Right atrium auricular region (tissue), 2 donors: ENCODE data around the gene MYZAP. TPM values are rescaled to one million over a fixed set of nuclear protein-coding genes. Genes with fewer than 3 reads are reported as not detected.

Experiments used
- DNase-seq: peaks from one replicate; pipeline ENCODE4 v3.0.0-alpha.2; 2019; ENCODE audit warnings: low spot score
- H3K27ac ChIP-seq, 2 donors: fragments of 200-600 bp; sonication (generic); 1 replicate in 1 of 2; 2 replicates in 1 of 2; pipeline ENCODE4 v1.5.1; 2016 to 2019
- H3K27me3 ChIP-seq, 2 donors: fragments of 200-600 bp; sonication (generic); one replicate each; pipeline versions ENCODE4 v1.5.1 to v1.6.0; 2017 to 2019
- H3K36me3 ChIP-seq: fragments of 200-600 bp; sonication (generic); one replicate; pipeline ENCODE4 v1.5.1; 2016
- H3K4me1 ChIP-seq, 2 donors: fragments of 200-600 bp; sonication (generic); one replicate each; pipeline versions ENCODE4 v1.5.1 to v1.6.0; 2017 to 2019
- H3K4me3 ChIP-seq, 2 donors: fragments of 200-600 bp; sonication (generic); 1 replicate in 1 of 2; 2 replicates in 1 of 2; pipeline ENCODE4 v1.5.1; 2017 to 2019; ENCODE audit warnings: mild to moderate bottlenecking in 1 of 2, moderate library complexity in 1 of 2
- H3K9me3 ChIP-seq, 2 donors: fragments of 200-600 bp; sonication (generic); one replicate each; pipeline ENCODE4 v1.5.1; 2019
- CTCF ChIP-seq, 2 donors: fragments of 200-600 bp; sonication (generic); IDR thresholded peaks; one replicate each; pipeline ENCODE4 v1.5.1; 2019; ENCODE audit warnings: antibody characterized with exemption in 2 of 2
- total RNA-seq, 2 donors: library from RNA; depleted of rRNA; stranded (reverse); fragments of >200 nt; gene quantifications; one replicate each; pipeline ENCODE4 v1.1.0, GENCODE V29; 2016

MYZAP gene
- total RNA-seq, 2 donors from 2014 or later, result 305 to 491 TPM

- no peak for DNase-seq
- TF ChIP-seq CTCF (IDR thresholded peaks at IDR 0.05), result no peak
- no peaks in the 10 kb centered on the region for H3K9me3 ChIP-seq
Measured at GRCh38 chr15:57592836-57593420, 1.2 kb downstream of the MYZAP start.

GRCh38 chr15:57594479-57594878 is 2.8 kb downstream of the MYZAP start:
- peaks cover 0 to 54% of the 10 kb centered on the region in 2 donors for H3K4me1 ChIP-seq
- H3K27ac ChIP-seq, result peak overlapping the region; percentile 91 to 93
- peak overlapping the region; percentile 72 to 81 for H3K4me3 ChIP-seq
- no peaks in the 10 kb centered on the region for H3K9me3 ChIP-seq
- DNase-seq, result no peak
- peaks cover 12% of the 10 kb centered on the region for H3K36me3 ChIP-seq
- H3K27me3 ChIP-seq, result no peaks in the 10 kb centered on the region
- no peak for TF ChIP-seq CTCF (IDR thresholded peaks at IDR 0.05)

More at GRCh38 chr15:57592836-57593420, 1.2 kb downstream of the MYZAP start:
- Histone ChIP-seq H3K27ac (peak overlapping the region; percentile 91 to 93), H3K4me1 (peaks cover 0 to 49% of the 10 kb centered on the region in 2 donors), H3K36me3 (peaks cover 12% of the 10 kb centered on the region), H3K27me3 (no peaks in the 10 kb centered on the region), H3K4me3 (peak overlapping the region; percentile 72 to 81)

GRCh38 chr15:57595011-57595866 is 3.5 kb downstream of the MYZAP start:
- DNase-seq, result no peak
- Histone ChIP-seq H3K9me3 (no peaks in the 10 kb centered on the region), H3K36me3 (peaks cover 12% of the 10 kb centered on the region), H3K27me3 (no peaks in the 10 kb centered on the region), H3K4me3 (no peak overlapping the region), H3K27ac (peak overlapping the region; percentile 91 to 93), H3K4me1 (peaks cover 0 to 47% of the 10 kb centered on the region in 2 donors)
- no peak for TF ChIP-seq CTCF (IDR thresholded peaks at IDR 0.05)

GRCh38 chr15:57596301-57596855 is 4.7 kb downstream of the MYZAP start:
- peaks cover 0 to 37% of the 10 kb centered on the region in 2 donors for H3K4me1 ChIP-seq
- H3K27ac ChIP-seq, result peak overlapping the region; percentile 91 to 93
- H3K4me3 ChIP-seq, result no peak overlapping the region
- no peaks in the 10 kb centered on the region for H3K27me3 ChIP-seq
- TF ChIP-seq CTCF (IDR thresholded peaks at IDR 0.05), result no peak
- peaks cover 15% of the 10 kb centered on the region for H3K36me3 ChIP-seq
- DNase-seq, result no peak
- H3K9me3 ChIP-seq, result no peaks in the 10 kb centered on the region

- peaks cover 17% of the 10 kb centered on the region for H3K36me3 ChIP-seq
- no peaks in the 10 kb centered on the region for H3K9me3 ChIP-seq
- peaks cover 0 to 34% of the 10 kb centered on the region in 2 donors for H3K4me1 ChIP-seq
- H3K27me3 ChIP-seq, result no peaks in the 10 kb centered on the region
- DNase-seq, result no peak
- peak overlapping the region; percentile 91 to 93 for H3K27ac ChIP-seq
- TF ChIP-seq CTCF (IDR thresholded peaks at IDR 0.05), result no peak
- H3K4me3 ChIP-seq, result no peak overlapping the region
Measured at GRCh38 chr15:57596978-57597377, 5.3 kb downstream of the MYZAP start.
